ENCODE measurements around the gene DPM3.
A peak's percentile ranks its signal among the peaks of the same experiment; 100 is the strongest.

Gene DPM3

GRCh38 chr1:155099331-155099730 is 41.0 kb downstream of the DPM3 start:
- no peak overlapping the region for H3K27ac Mint-ChIP-seq
- TF ChIP-seq CTCF (IDR thresholded peaks at IDR 0.05; ENCODE audit: unreplicated experiment in 3 of 3): no peak
- no peaks in the 10 kb centered on the region for H3K9me3 Mint-ChIP-seq
- no peaks in the 10 kb centered on the region for H3K36me3 Mint-ChIP-seq (ENCODE audit: low read depth)
- peaks cover 15% of the 10 kb centered on the region for H3K4me1 Mint-ChIP-seq
- no peak overlapping the region for H3K4me3 Mint-ChIP-seq
- peaks cover 3% of the 10 kb centered on the region for H3K27me3 Mint-ChIP-seq (ENCODE audit: low read depth)

GRCh38 chr1:155094622-155094948 is 45.7 kb downstream of the DPM3 start:
- Mint-ChIP-seq H3K4me3 (no peak overlapping the region), H3K27ac (peak overlapping the region; percentile 34 to 77 (median 48)), H3K9me3 (no peaks in the 10 kb centered on the region), H3K36me3 (ENCODE audit: low read depth) (no peaks in the 10 kb centered on the region), H3K4me1 (peaks cover 37% of the 10 kb centered on the region), H3K27me3 (ENCODE audit: low read depth) (peaks cover 13% of the 10 kb centered on the region)
- TF ChIP-seq CTCF (IDR thresholded peaks at IDR 0.05; ENCODE audit: unreplicated experiment in 3 of 3): peak in 1 of 3 experiments; percentile 41

- H3K4me1 Mint-ChIP-seq: peaks cover 37% of the 10 kb centered on the region
These were observed 46.3 kb downstream of the DPM3 start for GRCh38 chr1:155093911-155094621.

GRCh38 chr1:155092641-155093040 is 47.7 kb downstream of the DPM3 start:
- Mint-ChIP-seq H3K27ac (peak overlapping the region in 1 of 3 experiments; percentile 48), H3K4me1 (peaks cover 41% of the 10 kb centered on the region), H3K36me3 (ENCODE audit: low read depth) (peaks cover 2% of the 10 kb centered on the region), H3K4me3 (no peak overlapping the region), H3K9me3 (no peaks in the 10 kb centered on the region), H3K27me3 (ENCODE audit: low read depth) (peaks cover 13% of the 10 kb centered on the region)
- no peak for TF ChIP-seq CTCF (IDR thresholded peaks at IDR 0.05; ENCODE audit: unreplicated experiment in 3 of 3)

More at GRCh38 chr1:155093911-155094621, 46.3 kb downstream of the DPM3 start:
- H3K27me3 Mint-ChIP-seq (ENCODE audit: low read depth): peaks cover 13% of the 10 kb centered on the region
- H3K4me3 Mint-ChIP-seq: no peak overlapping the region
- peak overlapping the region; percentile 33 to 77 (median 48) for H3K27ac Mint-ChIP-seq
- no peaks in the 10 kb centered on the region for H3K36me3 Mint-ChIP-seq (ENCODE audit: low read depth)
- peak; percentile 12 to 45 (median 40) for TF ChIP-seq CTCF (IDR thresholded peaks at IDR 0.05; ENCODE audit: unreplicated experiment in 3 of 3)
- no peaks in the 10 kb centered on the region for H3K9me3 Mint-ChIP-seq

GRCh38 chr1:155092131-155092530 is 48.2 kb downstream of the DPM3 start:
- Mint-ChIP-seq H3K4me1 (peaks cover 46% of the 10 kb centered on the region), H3K27ac (no peak overlapping the region), H3K36me3 (ENCODE audit: low read depth) (peaks cover 7% of the 10 kb centered on the region), H3K4me3 (no peak overlapping the region), H3K27me3 (ENCODE audit: low read depth) (peaks cover 13% of the 10 kb centered on the region), H3K9me3 (no peaks in the 10 kb centered on the region)
- TF ChIP-seq CTCF (IDR thresholded peaks at IDR 0.05; ENCODE audit: unreplicated experiment in 3 of 3): no peak

Measured in nephron (organoid).